ENCODE measurements around the gene KDM4B. TPM values are rescaled to one million over a fixed set of nuclear protein-coding genes. Genes with fewer than 3 reads are reported as not detected.

Gene KDM4B
- total and polyA plus RNA-seq, 4 donors: 17.1 to 49.5 (median 24.7) TPM

- H3K4me1 ChIP-seq (ENCODE audit: control insufficient read depth in 5 of 5, insufficient read depth in 5 of 5, low read length in 5 of 5): peaks cover 0 to 12% (median 0%) of the 10 kb centered on the region in 5 donors
- no peak overlapping the region for H3K27ac ChIP-seq (ENCODE audit: low read depth in 1 of 2, low read length in 1 of 2)
- no peaks in the 10 kb centered on the region for H3K9me3 ChIP-seq (ENCODE audit: control insufficient read depth in 4 of 4, insufficient read depth in 3 of 4, low read length in 3 of 4)
- 79 to 82% methylated on average over 18 of the region's 18 CpGs for WGBS, 2 donors
- no peak for TF ChIP-seq CTCF (IDR thresholded peaks at IDR 0.05; ENCODE audit: control extremely low read depth, extremely low read depth)
- peak in 2 of 3 donors; percentile 43 to 60 for DNase-seq
- H3K36me3 ChIP-seq (ENCODE audit: control insufficient read depth in 4 of 4, insufficient read depth in 4 of 4, low read length in 4 of 4): peaks cover 0 to 54% (median 11%) of the 10 kb centered on the region in 4 donors
- no peak overlapping the region for H3K9ac ChIP-seq (ENCODE audit: insufficient read depth in 1 of 2, low read length in 2 of 2)
- no peaks in the 10 kb centered on the region for H3K27me3 ChIP-seq (ENCODE audit: control insufficient read depth in 3 of 3, insufficient read depth in 3 of 3, low read length in 2 of 3)
- no peak overlapping the region for H3K4me3 ChIP-seq
- ATAC-seq (ENCODE audit: insufficient read depth, low FRiP score): no peak
Observed at GRCh38 chr19:5078182-5078581, 109.3 kb downstream of the KDM4B start.

- no peak overlapping the region for H3K9ac ChIP-seq (ENCODE audit: insufficient read depth in 1 of 2, low read length in 2 of 2)
- no peak for TF ChIP-seq CTCF (IDR thresholded peaks at IDR 0.05; ENCODE audit: control extremely low read depth, extremely low read depth)
- H3K9me3 ChIP-seq (ENCODE audit: control insufficient read depth in 4 of 4, insufficient read depth in 3 of 4, low read length in 3 of 4): no peaks in the 10 kb centered on the region
- WGBS, 2 donors: 93% methylated on average over 16 of the region's 16 CpGs
- peaks cover 0 to 58% (median 11%) of the 10 kb centered on the region in 4 donors for H3K36me3 ChIP-seq (ENCODE audit: control insufficient read depth in 4 of 4, insufficient read depth in 4 of 4, low read length in 4 of 4)
- no peak overlapping the region for H3K4me3 ChIP-seq
- DNase-seq (no peak), ATAC-seq (ENCODE audit: insufficient read depth, low FRiP score) (no peak)
- H3K4me1 ChIP-seq (ENCODE audit: control insufficient read depth in 5 of 5, insufficient read depth in 5 of 5, low read length in 5 of 5): peaks cover 0 to 12% (median 0%) of the 10 kb centered on the region in 5 donors
- no peak overlapping the region for H3K27ac ChIP-seq (ENCODE audit: low read depth in 1 of 2, low read length in 1 of 2)
- H3K27me3 ChIP-seq (ENCODE audit: control insufficient read depth in 3 of 3, insufficient read depth in 3 of 3, low read length in 2 of 3): no peaks in the 10 kb centered on the region
Observed at GRCh38 chr19:5078666-5079065, 109.8 kb downstream of the KDM4B start.

GRCh38 chr19:5079071-5079774 is 110.3 kb downstream of the KDM4B start:
- H3K36me3 ChIP-seq (ENCODE audit: control insufficient read depth in 4 of 4, insufficient read depth in 4 of 4, low read length in 4 of 4): peaks cover 0 to 60% (median 11%) of the 10 kb centered on the region in 4 donors
- DNase-seq: no peak
- H3K9ac ChIP-seq (ENCODE audit: insufficient read depth in 1 of 2, low read length in 2 of 2): no peak overlapping the region
- no peak for TF ChIP-seq CTCF (IDR thresholded peaks at IDR 0.05; ENCODE audit: control extremely low read depth, extremely low read depth)
- H3K4me3 ChIP-seq: no peak overlapping the region
- 92 to 96% methylated on average over 18 of the region's 18 CpGs for WGBS, 2 donors
- no peaks in the 10 kb centered on the region for H3K27me3 ChIP-seq (ENCODE audit: control insufficient read depth in 3 of 3, insufficient read depth in 3 of 3, low read length in 2 of 3)
- H3K4me1 ChIP-seq (ENCODE audit: control insufficient read depth in 5 of 5, insufficient read depth in 5 of 5, low read length in 5 of 5): peaks cover 0 to 12% (median 0%) of the 10 kb centered on the region in 5 donors
- H3K27ac ChIP-seq (ENCODE audit: low read depth in 1 of 2, low read length in 1 of 2): no peak overlapping the region
- ATAC-seq (ENCODE audit: insufficient read depth, low FRiP score): no peak
- H3K9me3 ChIP-seq (ENCODE audit: control insufficient read depth in 4 of 4, insufficient read depth in 3 of 4, low read length in 3 of 4): no peaks in the 10 kb centered on the region
